ENCODE results near the gene KIF14. TPM values are rescaled to one million over a fixed set of nuclear protein-coding genes. Genes with fewer than 3 reads are reported as not detected.

The KIF14 gene
- total RNA-seq, 5 donors from 2014 or later (not counting 1 experiment from before 2014, with no cell fraction given), result 0.03 to 0.33 (median 0.19) TPM

DNA sequence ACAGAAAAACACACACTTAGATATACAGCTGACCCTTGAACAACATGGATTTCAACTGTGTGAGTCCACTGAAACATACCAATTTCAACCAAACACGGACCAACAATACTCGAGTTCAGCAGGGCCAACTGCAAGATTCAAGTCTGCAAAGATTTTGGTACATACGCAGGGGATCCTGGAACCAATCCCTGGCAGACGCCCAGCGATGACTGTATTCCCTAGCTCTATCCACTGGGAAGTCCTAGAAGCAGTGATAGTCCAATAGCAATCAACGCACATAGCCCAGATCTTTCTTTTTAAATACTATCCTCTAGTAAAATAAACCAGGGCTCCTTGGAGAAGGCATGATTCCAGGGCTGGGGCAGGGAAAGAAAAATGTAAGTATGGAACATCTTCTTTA lies 40.2 kb upstream of the KIF14 start:
- POLR2A ChIA-PET, result interaction anchor here in 1 of 2 donors (0.6 to 0.8 kb wide), 2 partner anchors 9 to 39 kb away, joined by 3 read pairs; partner anchors contain the start of gene DDX59
- no peak overlapping the region for H3K27ac Mint-ChIP-seq

DNA sequence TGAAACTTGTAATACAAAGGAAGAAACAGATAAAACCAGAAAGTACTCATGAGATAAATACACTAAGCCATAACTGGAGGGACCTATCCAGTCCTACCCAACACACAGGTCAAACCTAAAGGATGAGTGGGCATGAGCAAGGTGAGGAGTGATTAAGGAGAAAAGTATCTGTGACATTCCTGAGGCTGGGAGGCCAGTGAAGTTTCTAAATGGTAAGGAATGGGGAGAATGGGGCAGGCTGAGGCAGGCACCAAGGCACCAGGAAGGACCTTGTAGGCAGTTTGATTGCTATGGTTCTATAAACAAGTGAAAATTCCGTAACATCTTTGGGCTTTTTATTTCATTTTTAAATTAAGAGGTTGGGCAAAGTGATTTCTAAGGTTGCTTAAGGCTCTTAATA lies 38.7 kb upstream of the KIF14 start:
- Mint-ChIP-seq H3K4me3 (no peak overlapping the region), H3K4me1 (peaks cover 18 to 55% (median 31%) of the 10 kb centered on the region in 3 donors), H3K36me3 (peaks cover 67% of the 10 kb centered on the region), H3K9me3 (no peaks in the 10 kb centered on the region), H3K27ac (peak overlapping the region in 1 of 2 donors; percentile 16), H3K27me3 (no peaks in the 10 kb centered on the region)
- DNase-seq (no peak), ATAC-seq (replicated peaks in 1 of 4) (no peak)
- no peaks in the 10 kb centered on the region for H3K9me3 ChIP-seq
- no peak overlapping the region for H3K4me3 ChIP-seq (ENCODE audit: control insufficient read depth in 1 of 2, extremely low read depth in 1 of 2, low read length in 1 of 2)
- CTCF ChIA-PET, result interaction anchor here in 1 of 2 donors (0.6 kb wide), 1 partner anchor 37 kb away, joined by 7 read pairs; no protein-coding TSS in a partner anchor
- H3K27ac ChIP-seq (ENCODE audit: low read length), result no peak overlapping the region
- H3K27me3 ChIP-seq (replicated peaks in 1 of 2; ENCODE audit: control insufficient read depth in 2 of 2, extremely low read depth in 1 of 2, insufficient read depth in 2 of 2, low read length in 1 of 2), result no peaks in the 10 kb centered on the region
- peaks cover 21 to 69% of the 10 kb centered on the region in 2 donors for H3K36me3 ChIP-seq (ENCODE audit: control insufficient read depth in 2 of 2, extremely low read depth in 1 of 2, insufficient read depth in 1 of 2, low read length in 1 of 2)
- POLR2A ChIA-PET, result no interaction called here
- 100% methylated on average over 1 of the region's 1 CpG for WGBS (ENCODE audit: insufficient coverage)
- no peaks in the 10 kb centered on the region for H3K4me1 ChIP-seq (ENCODE audit: control insufficient read depth in 1 of 2, extremely low read depth in 1 of 2, insufficient read depth in 2 of 2, low read length in 2 of 2)

More for the DNA sequence above, 40.2 kb upstream of the KIF14 start:
- Histone ChIP-seq H3K4me3 (ENCODE audit: control insufficient read depth in 1 of 2, extremely low read depth in 1 of 2, low read length in 1 of 2) (no peak overlapping the region), H3K4me1 (ENCODE audit: control insufficient read depth in 1 of 2, extremely low read depth in 1 of 2, insufficient read depth in 2 of 2, low read length in 2 of 2) (peaks cover 0 to 3% of the 10 kb centered on the region in 2 experiments), H3K36me3 (ENCODE audit: control insufficient read depth in 2 of 2, extremely low read depth in 1 of 2, insufficient read depth in 1 of 2, low read length in 1 of 2) (peaks cover 21 to 74% of the 10 kb centered on the region in 2 donors), H3K9me3 (no peaks in the 10 kb centered on the region), H3K27ac (ENCODE audit: low read length) (no peak overlapping the region), H3K27me3 (replicated peaks in 1 of 2; ENCODE audit: control insufficient read depth in 2 of 2, extremely low read depth in 1 of 2, insufficient read depth in 2 of 2, low read length in 1 of 2) (no peaks in the 10 kb centered on the region)
- CTCF ChIA-PET, result no interaction called here
- H3K4me1 Mint-ChIP-seq, result peaks cover 28 to 54% (median 44%) of the 10 kb centered on the region in 3 donors
- H3K9me3 Mint-ChIP-seq, result no peaks in the 10 kb centered on the region
- ATAC-seq (replicated peaks in 1 of 4) (no peak), DNase-seq (no peak)
- peaks cover 64% of the 10 kb centered on the region for H3K36me3 Mint-ChIP-seq
- H3K4me3 Mint-ChIP-seq, result no peak overlapping the region
- H3K27me3 Mint-ChIP-seq, result no peaks in the 10 kb centered on the region
- WGBS (ENCODE audit: insufficient coverage), result 100% methylated on average over 3 of the region's 6 CpGs

DNA sequence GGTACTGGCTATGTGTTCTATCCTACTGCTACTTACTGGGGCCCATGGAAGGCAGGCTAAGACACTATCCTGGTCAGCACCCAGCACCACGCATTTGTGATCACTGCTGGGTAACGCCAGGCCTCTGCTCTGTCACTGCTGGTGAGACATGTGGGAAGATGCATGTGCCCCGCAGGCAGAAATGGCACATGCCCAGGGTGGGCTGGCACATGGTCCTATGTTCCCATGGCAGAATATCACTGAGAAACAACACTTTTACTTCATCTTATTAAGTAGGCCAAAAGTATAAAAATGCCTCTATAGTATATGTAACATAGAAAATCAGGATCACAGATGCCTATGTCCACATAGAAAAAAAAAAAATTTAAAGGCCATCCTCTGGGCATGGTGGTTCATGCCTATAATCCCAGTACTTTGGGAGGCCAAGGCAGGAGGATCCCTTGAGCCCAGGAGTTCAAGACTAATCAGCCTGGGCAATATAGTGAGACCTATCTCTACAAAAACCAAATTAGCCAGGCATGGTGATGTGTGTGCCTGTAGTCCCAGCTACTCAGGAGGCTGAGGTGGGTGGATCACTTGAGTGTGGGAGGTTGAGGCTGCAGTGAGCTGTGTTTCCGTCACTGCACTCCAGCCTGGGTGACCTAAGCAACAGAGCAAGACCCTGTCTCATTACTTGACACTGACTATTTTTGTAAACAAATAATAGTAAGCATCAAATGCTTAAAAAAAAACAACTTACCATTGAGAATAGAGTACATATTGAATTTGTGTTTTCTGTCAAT lies 37.7 kb upstream of the KIF14 start:
- ChIA-PET POLR2A (no interaction called here), CTCF (interaction anchor here (0.5 to 1.7 kb wide), 4 partner anchors 12 to 145 kb away, joined by 3 to 4 read pairs (median 4); no protein-coding TSS in a partner anchor)
- peaks cover 68% of the 10 kb centered on the region for H3K36me3 Mint-ChIP-seq
- H3K9me3 Mint-ChIP-seq, result no peaks in the 10 kb centered on the region
- no peak overlapping the region for H3K4me3 Mint-ChIP-seq
- Histone ChIP-seq H3K36me3 (ENCODE audit: control insufficient read depth in 2 of 2, extremely low read depth in 1 of 2, insufficient read depth in 1 of 2, low read length in 1 of 2) (peaks cover 21 to 69% of the 10 kb centered on the region in 2 donors), H3K9me3 (no peaks in the 10 kb centered on the region), H3K27ac (ENCODE audit: low read length) (no peak overlapping the region), H3K4me1 (ENCODE audit: control insufficient read depth in 1 of 2, extremely low read depth in 1 of 2, insufficient read depth in 2 of 2, low read length in 2 of 2) (no peaks in the 10 kb centered on the region), H3K27me3 (replicated peaks in 1 of 2; ENCODE audit: control insufficient read depth in 2 of 2, extremely low read depth in 1 of 2, insufficient read depth in 2 of 2, low read length in 1 of 2) (no peaks in the 10 kb centered on the region), H3K4me3 (ENCODE audit: control insufficient read depth in 1 of 2, extremely low read depth in 1 of 2, low read length in 1 of 2) (no peak overlapping the region)
- no peaks in the 10 kb centered on the region for H3K27me3 Mint-ChIP-seq
- no peak for DNase-seq
- WGBS (ENCODE audit: insufficient coverage), result no CpG with 5 or more reads among the region's 4 CpGs
- ATAC-seq (replicated peaks in 1 of 4), result no peak
- H3K4me1 Mint-ChIP-seq, result peaks cover 15 to 53% (median 30%) of the 10 kb centered on the region in 3 donors
- H3K27ac Mint-ChIP-seq, result no peak overlapping the region

DNA sequence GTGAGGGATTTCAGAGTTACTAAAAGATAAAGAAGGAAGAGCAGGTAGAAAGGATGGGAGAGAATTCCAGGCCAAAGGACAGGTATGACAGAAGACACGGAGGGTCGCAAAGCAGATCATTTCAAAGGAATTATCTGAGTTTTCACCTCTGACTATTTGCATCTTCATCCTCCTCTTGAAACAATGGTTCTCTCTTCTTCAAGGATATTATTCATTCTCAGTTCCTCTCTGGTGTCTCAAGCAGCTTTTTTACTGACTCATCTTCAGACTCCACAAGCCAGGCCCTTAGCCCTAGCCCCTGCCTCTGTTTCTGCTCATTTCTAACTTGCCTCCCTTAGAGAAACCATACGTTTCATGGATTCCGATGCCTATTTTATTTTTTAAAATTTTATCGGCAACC lies 34.1 kb upstream of the KIF14 start:
- H3K36me3 ChIP-seq (ENCODE audit: control insufficient read depth in 2 of 2, extremely low read depth in 1 of 2, insufficient read depth in 1 of 2, low read length in 1 of 2), result peaks cover 23 to 59% of the 10 kb centered on the region in 2 donors
- Mint-ChIP-seq H3K4me1 (peaks cover 10 to 33% (median 14%) of the 10 kb centered on the region in 3 donors), H3K36me3 (peaks cover 51% of the 10 kb centered on the region), H3K4me3 (no peak overlapping the region), H3K9me3 (no peaks in the 10 kb centered on the region), H3K27me3 (no peaks in the 10 kb centered on the region), H3K27ac (peak overlapping the region in 1 of 2 donors; percentile 34)
- no peaks in the 10 kb centered on the region for H3K9me3 ChIP-seq
- ChIA-PET CTCF (no interaction called here), POLR2A (no interaction called here)
- WGBS (ENCODE audit: insufficient coverage), result 94% methylated on average over 5 of the region's 5 CpGs
- DNase-seq, result no peak
- H3K27ac ChIP-seq (ENCODE audit: low read length), result no peak overlapping the region
- no peaks in the 10 kb centered on the region for H3K27me3 ChIP-seq (replicated peaks in 1 of 2; ENCODE audit: control insufficient read depth in 2 of 2, extremely low read depth in 1 of 2, insufficient read depth in 2 of 2, low read length in 1 of 2)
- H3K4me3 ChIP-seq (ENCODE audit: control insufficient read depth in 1 of 2, extremely low read depth in 1 of 2, low read length in 1 of 2), result no peak overlapping the region
- H3K4me1 ChIP-seq (ENCODE audit: control insufficient read depth in 1 of 2, extremely low read depth in 1 of 2, insufficient read depth in 2 of 2, low read length in 2 of 2), result no peaks in the 10 kb centered on the region
- ATAC-seq (replicated peaks in 1 of 4), result no peak

DNA sequence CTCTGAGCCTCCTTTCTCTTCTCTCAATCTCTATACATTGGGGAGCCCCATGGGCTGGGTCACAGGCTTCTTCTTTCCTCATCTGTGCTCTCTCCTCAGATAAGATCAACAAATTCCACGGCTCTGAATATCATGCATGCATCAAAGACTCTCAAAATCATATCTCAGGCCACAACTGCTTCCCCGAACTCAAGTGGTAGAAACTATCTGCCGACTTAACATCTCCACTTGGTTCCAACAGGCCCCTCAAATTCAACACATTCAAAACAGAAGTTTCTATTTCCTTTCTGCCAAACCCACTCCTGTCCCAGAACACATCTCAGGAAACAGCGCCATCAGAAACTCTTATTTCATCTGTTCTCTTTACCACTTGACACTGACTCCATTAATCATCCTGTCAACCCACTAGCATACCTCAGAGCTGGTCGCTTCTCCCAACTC lies 32.5 kb upstream of the KIF14 start:
- peaks cover 17 to 52% of the 10 kb centered on the region in 2 donors for H3K36me3 ChIP-seq (ENCODE audit: control insufficient read depth in 2 of 2, extremely low read depth in 1 of 2, insufficient read depth in 1 of 2, low read length in 1 of 2)
- H3K4me3 ChIP-seq (ENCODE audit: control insufficient read depth in 1 of 2, extremely low read depth in 1 of 2, low read length in 1 of 2), result no peak overlapping the region
- H3K9me3 ChIP-seq, result no peaks in the 10 kb centered on the region
- no peaks in the 10 kb centered on the region for H3K27me3 Mint-ChIP-seq
- no peak overlapping the region for H3K27ac ChIP-seq (ENCODE audit: low read length)
- WGBS (ENCODE audit: insufficient coverage), result 16% methylated on average over 5 of the region's 5 CpGs
- peaks cover 48% of the 10 kb centered on the region for H3K36me3 Mint-ChIP-seq
- no peaks in the 10 kb centered on the region for H3K27me3 ChIP-seq (replicated peaks in 1 of 2; ENCODE audit: control insufficient read depth in 2 of 2, extremely low read depth in 1 of 2, insufficient read depth in 2 of 2, low read length in 1 of 2)
- H3K4me1 Mint-ChIP-seq, result peaks cover 10 to 26% (median 14%) of the 10 kb centered on the region in 3 donors
- ChIA-PET CTCF (no interaction called here), POLR2A (no interaction called here)
- ATAC-seq (replicated peaks in 1 of 4) (no peak), DNase-seq (no peak)
- H3K4me3 Mint-ChIP-seq, result no peak overlapping the region
- peak overlapping the region; percentile 10 to 78 for H3K27ac Mint-ChIP-seq
- no peaks in the 10 kb centered on the region for H3K4me1 ChIP-seq (ENCODE audit: control insufficient read depth in 1 of 2, extremely low read depth in 1 of 2, insufficient read depth in 2 of 2, low read length in 2 of 2)
- no peaks in the 10 kb centered on the region for H3K9me3 Mint-ChIP-seq

DNA sequence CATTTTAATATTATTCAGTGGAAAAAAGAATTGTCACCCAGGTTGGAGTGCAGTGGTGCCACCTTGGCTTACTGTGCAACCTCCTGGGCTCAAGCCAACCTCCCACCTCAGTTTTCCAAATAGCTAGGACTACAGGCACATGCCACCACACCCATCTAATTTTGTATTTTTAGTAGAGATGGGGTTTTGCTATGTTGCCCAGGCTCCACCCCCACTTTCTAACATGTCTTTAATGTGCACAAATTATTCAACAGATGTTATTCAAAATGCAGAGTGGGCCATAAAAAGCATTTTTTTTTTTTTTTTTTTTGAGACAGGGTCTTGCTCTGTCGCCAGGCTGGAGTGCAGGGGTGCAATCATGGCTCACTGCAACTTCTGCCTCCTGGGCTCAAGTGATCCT lies 31.8 kb upstream of the KIF14 start:
- Histone ChIP-seq H3K27ac (ENCODE audit: low read length) (no peak overlapping the region), H3K4me1 (ENCODE audit: control insufficient read depth in 1 of 2, extremely low read depth in 1 of 2, insufficient read depth in 2 of 2, low read length in 2 of 2) (no peaks in the 10 kb centered on the region), H3K36me3 (ENCODE audit: control insufficient read depth in 2 of 2, extremely low read depth in 1 of 2, insufficient read depth in 1 of 2, low read length in 1 of 2) (peaks cover 14 to 48% of the 10 kb centered on the region in 2 donors), H3K27me3 (replicated peaks in 1 of 2; ENCODE audit: control insufficient read depth in 2 of 2, extremely low read depth in 1 of 2, insufficient read depth in 2 of 2, low read length in 1 of 2) (no peaks in the 10 kb centered on the region), H3K4me3 (ENCODE audit: control insufficient read depth in 1 of 2, extremely low read depth in 1 of 2, low read length in 1 of 2) (no peak overlapping the region), H3K9me3 (no peaks in the 10 kb centered on the region)
- no peaks in the 10 kb centered on the region for H3K9me3 Mint-ChIP-seq
- 100% methylated on average over 1 of the region's 1 CpG for WGBS (ENCODE audit: insufficient coverage)
- no peak overlapping the region for H3K4me3 Mint-ChIP-seq
- ATAC-seq (replicated peaks in 1 of 4) (no peak), DNase-seq (no peak)
- peaks cover 10 to 24% (median 14%) of the 10 kb centered on the region in 3 donors for H3K4me1 Mint-ChIP-seq
- H3K27ac Mint-ChIP-seq, result no peak overlapping the region
- H3K27me3 Mint-ChIP-seq, result no peaks in the 10 kb centered on the region
- peaks cover 45% of the 10 kb centered on the region for H3K36me3 Mint-ChIP-seq
- ChIA-PET POLR2A (no interaction called here), CTCF (interaction anchor here in 1 of 2 donors (0.7 kb wide), 2 partner anchors 10 to 95 kb away, joined by 5 read pairs; no protein-coding TSS in a partner anchor)
